Astrocyte (in vitro differentiated cells and primary cell): ENCODE results near the gene MAN1B1.

ENCODE experiments used
- CTCF ChIP-seq: IDR thresholded peaks from 2 replicates; pipeline ENCODE4 v1.5.1; 2011; ENCODE audit warnings: low read depth, mild to moderate bottlenecking, inconsistent platforms, low read length, moderate library complexity; ENCODE audit not compliant: insufficient read depth
- EZH2 ChIP-seq: IDR thresholded peaks from 2 replicates; pipeline ENCODE4 v1.6.1; 2012; ENCODE audit warnings: mild to moderate bottlenecking, low read length, inconsistent platforms; ENCODE audit not compliant: insufficient read depth

- no peak for TF ChIP-seq CTCF
- no peak for TF ChIP-seq EZH2
Measured at GRCh38 chr9:137158625-137159024, 71.8 kb downstream of the MAN1B1 start.
